Activated CD4-positive, CD25-positive, alpha-beta regulatory T cell treated with anti-CD3 and anti-CD28 coated beads, Interleukin-2, amount 50 U/mL, for 72 hours (primary cell): ENCODE results near the gene EP400.
"Not testable (repeated sequence)": the region's sequence is repeated elsewhere in the genome, so short reads cannot be mapped to it uniquely, and the experiment has no call there.

Experiments used
- DNase-seq: peaks from one replicate; pipeline ENCODE4 v3.0.0; 2021

Gene EP400

DNA sequence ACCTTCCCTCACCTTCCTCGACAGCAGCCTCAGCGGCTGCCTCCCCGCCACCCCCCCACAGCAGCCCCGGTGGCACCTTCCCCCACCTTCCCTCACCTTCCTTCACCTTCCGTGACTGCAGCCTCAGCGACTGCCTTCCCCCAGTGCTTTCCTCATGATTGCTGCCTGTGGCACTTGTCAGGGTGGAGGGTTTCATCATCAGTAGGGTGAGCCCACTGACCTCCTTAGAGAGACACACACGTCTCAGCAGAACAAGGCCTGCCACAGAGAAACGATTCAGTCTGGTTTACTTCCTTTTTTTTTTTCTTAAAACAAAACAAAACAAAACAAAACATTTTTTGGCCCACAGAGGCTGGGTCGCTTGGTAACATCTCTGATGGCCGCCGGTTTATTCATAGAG lies 75.0 kb downstream of the EP400 start:
- DNase-seq, result no peak

DNA sequence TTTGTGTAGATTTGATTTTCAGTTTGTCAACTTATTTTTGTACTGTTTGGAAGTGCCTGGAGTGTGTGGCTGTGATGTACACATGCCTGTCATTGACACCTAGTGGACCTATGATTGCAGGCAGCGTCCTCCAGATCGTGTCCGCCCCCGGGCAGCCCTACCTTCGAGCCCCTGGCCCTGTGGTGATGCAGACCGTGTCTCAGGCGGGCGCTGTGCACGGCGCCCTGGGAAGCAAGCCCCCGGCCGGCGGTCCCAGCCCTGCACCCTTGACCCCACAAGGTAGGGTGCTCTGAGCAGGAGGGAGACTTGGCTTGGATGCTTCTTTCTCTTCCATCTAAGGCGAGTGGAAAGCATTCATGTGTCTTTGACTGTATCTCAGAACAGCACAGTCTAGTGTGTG lies 75.8 kb downstream of the EP400 start:
- no peak for DNase-seq

DNA sequence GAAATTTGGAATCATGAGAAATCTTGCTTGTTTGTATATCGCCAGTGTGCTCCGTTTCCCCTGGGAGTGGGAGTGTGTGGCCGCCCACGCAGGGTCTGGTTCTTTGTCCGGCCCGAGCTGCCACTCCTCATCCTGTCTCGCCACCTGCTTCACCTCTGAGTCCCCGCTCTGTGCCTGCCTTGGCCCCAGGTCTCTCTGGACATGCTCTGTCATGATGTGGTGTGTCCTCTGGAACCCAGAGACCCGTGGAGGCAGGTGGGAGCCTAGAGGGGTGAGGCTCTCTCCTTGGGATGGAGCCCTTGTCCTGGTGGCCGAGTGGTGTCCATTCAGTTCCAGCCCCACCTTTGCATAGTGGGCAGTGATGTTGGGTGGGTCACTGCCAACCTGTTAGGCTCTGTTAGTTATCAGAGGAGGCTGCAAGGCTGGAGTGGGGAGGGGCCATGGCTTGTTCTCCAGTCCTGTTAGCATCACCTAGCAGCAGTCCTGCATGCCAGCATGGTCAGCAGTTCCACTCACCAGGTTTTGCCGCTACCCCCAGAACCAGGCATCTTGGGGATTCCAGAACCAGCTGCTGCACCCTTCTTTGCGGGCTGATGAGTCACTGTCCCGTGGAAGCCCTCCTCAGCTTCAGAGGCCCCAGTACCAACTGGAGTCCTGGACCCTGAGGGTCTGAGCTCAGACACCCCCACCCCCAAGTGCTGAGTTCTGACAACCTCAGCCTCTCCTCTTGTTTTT lies 76.5 kb downstream of the EP400 start:
- DNase-seq, result no peak

DNA sequence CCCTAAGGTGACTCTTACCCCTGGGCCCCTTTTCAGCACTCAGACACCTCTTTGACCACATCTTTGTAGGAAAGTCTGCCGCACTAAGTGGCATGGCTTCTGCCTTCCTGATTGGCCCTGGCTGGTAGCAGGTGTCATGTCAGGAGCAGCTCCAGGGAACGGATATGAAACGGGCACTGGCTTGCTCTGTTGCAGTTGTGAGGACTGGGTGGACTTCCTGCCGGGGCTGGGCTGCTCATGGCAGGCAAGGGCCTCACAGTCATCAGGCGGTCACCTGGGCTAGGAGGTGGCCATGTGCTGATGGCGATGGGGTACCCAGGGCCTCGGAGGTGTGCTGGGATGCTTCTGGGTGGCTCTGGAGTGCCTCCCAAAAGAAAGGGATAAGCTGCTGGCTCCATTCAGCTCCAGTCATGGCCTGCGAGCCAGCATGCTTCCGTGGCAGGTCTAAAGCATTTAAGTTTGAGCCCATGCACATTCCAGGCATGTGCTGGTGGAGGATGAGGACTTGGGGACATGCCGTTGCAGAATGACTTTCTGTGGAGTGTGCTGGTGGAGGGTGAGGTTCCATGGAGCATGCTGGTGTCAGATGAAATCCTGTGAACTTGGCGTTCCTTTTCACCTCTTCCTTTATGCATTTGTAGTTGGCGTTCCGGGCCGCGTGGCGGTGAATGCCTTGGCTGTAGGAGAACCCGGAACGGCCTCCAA lies 77.2 kb downstream of the EP400 start:
- no peak for DNase-seq

- DNase-seq, result no peak
Measured at GRCh38 chr12:132027636-132028035, 77.9 kb downstream of the EP400 start.

DNA sequence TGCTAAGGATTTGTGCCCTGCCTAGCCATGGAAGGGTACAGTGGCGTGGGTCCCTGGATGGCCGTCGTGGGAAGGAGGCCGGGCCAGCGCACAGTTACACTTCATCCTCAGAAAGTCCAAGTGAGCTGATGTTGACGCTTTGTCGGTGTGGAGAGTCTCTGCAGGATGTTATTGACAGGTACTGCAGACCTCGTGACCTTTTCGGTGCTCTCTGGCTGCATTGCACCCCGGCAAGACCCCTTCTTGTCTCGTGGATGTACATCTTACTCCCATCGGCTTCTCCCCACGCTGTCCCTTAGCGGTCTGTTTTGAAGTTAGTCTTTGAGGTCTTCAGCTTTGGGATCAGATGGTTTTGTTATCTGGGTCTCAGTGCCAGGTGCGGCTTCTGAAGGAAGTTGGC lies 78.4 kb downstream of the EP400 start:
- DNase-seq, result no peak

GRCh38 chr12:132029503-132030300 lies 80.0 kb downstream of the EP400 start:
- DNase-seq, result no peak

- no peak for DNase-seq
Measured at GRCh38 chr12:132030367-132031038, 80.8 kb downstream of the EP400 start.

DNA sequence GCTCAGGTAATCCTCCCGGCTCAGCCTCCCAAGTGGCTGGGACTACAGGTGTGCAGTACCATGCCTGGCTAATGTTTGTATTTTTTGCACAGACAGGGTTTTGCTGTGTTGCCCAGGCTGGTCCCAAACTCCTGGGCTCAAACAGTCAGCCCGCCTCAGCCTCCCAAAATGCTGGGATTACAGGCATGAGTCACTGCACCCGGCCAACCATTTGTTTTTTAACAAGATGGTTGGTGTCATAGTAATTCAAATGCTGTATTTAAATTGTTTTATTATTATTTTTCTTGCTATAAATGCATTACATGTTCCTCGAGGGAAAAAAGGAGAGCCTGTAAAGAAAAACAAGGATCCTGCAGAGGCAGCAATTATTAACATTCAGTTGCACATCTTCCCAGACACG lies 83.9 kb downstream of the EP400 start:
- no peak for DNase-seq

DNA sequence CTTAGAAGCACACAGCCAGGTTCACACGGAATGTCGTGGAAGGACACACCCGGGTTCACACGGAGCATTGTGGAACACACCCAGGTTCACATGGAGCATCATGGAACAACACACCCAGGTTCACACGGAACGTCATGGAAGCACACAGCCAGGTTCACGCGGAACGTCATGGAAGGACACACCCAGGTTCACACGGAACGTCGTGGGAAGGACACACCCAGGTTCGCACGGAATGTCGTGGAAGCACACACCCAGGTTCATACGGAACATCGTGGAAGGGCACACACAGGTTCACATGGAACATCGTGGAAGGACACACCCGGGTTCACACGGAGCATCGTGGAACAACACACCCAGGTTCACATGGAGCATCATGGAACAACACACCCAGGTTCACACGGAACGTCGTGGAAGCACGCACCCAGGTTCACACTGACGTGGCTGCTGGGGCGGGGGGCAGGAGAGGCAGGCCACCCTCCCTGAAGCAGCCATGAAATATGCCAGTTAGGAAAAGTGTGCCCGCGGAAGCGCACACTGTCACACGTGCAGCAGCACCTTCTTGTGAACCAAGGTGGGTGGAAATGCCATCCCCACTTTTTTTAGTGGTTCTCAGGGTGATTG lies 86.4 kb downstream of the EP400 start:
- no peak for DNase-seq

DNA sequence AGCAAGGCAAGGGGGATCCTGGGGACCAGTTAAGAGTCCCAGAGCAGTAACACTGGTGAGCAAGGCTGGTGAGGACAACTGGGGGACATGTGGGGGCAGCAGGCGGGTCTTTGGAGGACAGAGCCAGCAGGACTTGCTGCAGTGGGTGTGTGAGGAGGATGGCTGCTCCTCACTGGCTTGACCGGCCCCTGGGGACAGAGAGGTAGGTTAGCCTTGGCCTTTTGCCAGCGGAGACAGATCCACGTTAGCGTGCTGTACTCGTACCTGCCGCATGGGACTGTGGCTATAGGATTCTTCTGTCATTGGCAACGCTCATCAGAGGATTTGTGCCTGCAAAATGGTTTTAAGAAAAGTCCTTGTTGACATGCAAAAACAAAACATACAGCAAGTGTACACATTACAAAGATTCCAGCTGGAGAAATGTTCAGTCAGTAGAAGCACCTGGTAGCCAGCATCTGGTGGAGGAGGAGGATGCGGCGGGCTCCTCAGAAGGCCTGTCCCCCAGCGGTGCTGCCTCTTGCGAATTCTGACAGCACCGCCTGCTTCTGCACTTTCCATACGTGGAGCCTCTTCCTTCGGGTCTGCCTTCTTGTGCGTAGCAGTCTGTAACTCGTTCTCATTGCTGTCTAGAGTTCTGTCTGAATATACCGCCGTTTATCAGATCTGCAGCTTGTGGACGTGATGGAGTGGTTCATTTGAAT lies 91.3 kb downstream of the EP400 start:
- DNase-seq, result no peak

- no peak for DNase-seq
Measured at GRCh38 chr12:132043216-132043615, 93.5 kb downstream of the EP400 start.

DNA sequence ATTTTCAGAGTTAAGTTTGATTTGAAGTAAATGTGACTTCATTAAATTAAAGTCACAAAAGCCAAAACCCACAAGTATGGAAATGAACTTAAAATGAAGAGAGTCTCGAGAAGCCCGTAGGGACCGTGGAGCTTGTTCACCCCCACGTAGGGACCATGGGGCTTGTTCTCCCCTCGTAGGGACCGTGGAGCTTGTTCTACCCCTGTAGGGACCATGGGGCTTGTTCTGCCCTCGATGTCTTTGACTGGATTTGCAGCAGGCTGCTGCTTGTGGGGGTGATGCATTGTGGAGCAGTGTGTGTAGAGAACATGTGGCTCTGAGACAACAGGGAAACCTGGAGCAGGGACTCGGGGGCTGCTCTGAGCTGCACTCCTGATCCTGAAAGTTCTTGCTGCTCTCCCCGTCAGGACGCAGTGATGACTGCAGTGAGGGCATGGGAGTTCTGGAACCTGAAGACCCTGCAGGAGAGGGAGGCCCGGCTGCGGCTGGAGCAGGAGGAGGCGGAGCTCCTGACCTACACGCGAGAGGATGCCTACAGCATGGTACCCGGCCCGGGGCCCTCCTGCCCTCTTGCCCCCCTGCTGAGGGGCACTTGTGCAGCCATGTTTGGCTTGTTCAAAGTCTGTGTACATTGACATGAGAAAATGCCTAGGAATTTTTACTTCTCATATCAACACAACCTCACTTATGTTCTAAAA lies 94.2 kb downstream of the EP400 start:
- no peak for DNase-seq

- no peak for DNase-seq
Measured at GRCh38 chr12:132044661-132045412, 95.1 kb downstream of the EP400 start.

DNA sequence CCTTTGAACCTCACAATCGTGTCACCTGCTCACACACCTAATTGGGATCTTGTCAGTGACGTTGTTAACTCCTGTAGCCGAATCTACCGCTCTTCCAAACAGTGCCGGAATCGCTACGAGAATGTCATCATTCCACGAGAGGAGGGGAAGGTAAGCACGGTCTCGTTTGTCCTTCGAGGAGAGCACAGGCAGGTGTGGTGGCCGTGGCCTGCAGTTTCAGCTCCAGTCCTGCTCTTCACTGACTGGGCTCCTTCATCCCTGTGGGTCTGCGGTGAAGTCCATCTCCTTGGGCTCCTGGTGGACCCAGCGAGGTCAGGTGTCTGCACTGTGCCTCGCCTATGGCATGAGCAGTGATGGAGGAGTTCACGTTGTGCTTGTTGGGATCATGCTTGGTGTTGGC lies 96.0 kb downstream of the EP400 start:
- no peak for DNase-seq

- DNase-seq, result no peak
Measured at GRCh38 chr12:132046561-132046960, 96.8 kb downstream of the EP400 start.

DNA sequence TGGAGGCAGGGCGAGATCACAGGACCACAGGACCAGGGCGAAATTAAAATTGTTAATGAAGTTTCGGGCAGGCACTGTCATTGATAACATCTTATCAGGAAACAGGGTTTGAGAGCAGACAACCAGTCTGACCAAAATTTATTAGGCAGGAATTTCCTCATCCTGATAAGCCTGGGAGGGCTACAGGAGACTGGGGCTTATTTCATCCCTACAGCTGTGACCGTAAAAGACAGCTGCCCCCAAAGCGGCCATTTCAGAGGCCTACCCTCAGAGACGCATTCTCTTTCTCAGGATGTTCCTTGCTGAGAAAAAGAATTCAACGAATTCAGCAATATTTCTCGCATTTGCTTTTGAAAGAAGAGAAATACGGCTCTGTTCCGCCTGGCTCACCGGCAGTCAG lies 97.9 kb downstream of the EP400 start:
- not testable (repeated sequence) for DNase-seq

GRCh38 chr12:132049442-132049841 lies 99.7 kb downstream of the EP400 start:
- DNase-seq, result no peak

GRCh38 chr12:132049876-132050275 lies 100.1 kb downstream of the EP400 start:
- no peak for DNase-seq

DNA sequence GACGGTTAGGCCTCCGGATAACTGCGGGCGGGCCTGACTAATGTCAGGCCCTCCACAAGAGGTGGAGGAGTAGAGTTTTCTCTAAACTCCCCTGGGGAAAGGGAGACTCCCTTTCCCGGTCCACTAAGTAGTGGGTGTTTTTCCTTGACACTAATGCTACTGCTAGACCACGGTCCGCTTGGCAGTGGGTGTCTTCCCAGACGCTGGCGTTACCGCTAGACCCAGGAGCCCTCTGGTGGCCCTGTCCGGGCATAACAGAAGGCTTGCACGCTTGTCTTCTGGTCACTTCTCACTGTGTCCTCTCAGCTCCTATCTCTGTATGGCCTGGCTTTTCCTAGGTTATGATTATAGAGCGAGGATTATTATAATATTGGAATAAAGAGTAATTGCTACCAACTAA lies 102.0 kb downstream of the EP400 start:
- DNase-seq, result not testable (repeated sequence)
